ENCODE measurements around the gene OVCH1.
"Not testable (repeated sequence)": the region's sequence is repeated elsewhere in the genome, so short reads cannot be mapped to it uniquely, and the experiment has no call there.

GRCh38 chr12:29390419-29390818, 107.1 kb downstream of the OVCH1 start:
- not testable (repeated sequence) for TF ChIP-seq CTCF, EZH2, EZH2phosphoT487 (IDR thresholded peaks at IDR 0.05)
